C4-2B (cell line): ENCODE measurements around the gene ARL15.

Experiments
- H3K27ac ChIP-seq: fragments of 450-650 bp; 2 replicates; pipeline ENCODE4 v1.5.1; 2017
- ZFX ChIP-seq: fragments of 450-650 bp; IDR thresholded peaks from 2 replicates; pipeline ENCODE4 v1.6.1; 2017
- TF ChIP-seq, protein P1 (sequence below): fragments of 450-650 bp; conservative IDR thresholded peaks from 2 replicates; pipeline ENCODE4 v1.5.1; 2017; ENCODE audit warnings: mild to moderate bottlenecking

The ARL15 gene

DNA sequence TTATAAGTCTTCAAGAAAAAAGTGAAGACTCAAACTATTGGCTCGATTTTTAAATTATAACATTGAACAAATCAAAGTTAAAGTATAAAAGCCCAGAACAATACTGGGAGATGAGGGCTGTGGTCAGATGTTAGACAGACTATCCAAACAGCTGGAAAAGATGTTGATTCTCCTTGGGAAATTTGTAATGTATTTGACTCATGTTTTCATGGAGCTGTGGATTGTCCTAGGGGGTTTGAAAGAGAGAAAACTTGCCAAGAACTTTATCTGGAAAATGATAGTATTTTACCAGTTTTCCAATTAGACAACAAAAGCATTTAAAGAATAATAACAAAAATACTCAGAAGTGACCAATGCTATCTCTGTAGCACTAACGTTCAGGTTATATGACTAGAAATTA, 339.2 kb downstream of the ARL15 start:
- TF ChIP-seq, protein P1, sequence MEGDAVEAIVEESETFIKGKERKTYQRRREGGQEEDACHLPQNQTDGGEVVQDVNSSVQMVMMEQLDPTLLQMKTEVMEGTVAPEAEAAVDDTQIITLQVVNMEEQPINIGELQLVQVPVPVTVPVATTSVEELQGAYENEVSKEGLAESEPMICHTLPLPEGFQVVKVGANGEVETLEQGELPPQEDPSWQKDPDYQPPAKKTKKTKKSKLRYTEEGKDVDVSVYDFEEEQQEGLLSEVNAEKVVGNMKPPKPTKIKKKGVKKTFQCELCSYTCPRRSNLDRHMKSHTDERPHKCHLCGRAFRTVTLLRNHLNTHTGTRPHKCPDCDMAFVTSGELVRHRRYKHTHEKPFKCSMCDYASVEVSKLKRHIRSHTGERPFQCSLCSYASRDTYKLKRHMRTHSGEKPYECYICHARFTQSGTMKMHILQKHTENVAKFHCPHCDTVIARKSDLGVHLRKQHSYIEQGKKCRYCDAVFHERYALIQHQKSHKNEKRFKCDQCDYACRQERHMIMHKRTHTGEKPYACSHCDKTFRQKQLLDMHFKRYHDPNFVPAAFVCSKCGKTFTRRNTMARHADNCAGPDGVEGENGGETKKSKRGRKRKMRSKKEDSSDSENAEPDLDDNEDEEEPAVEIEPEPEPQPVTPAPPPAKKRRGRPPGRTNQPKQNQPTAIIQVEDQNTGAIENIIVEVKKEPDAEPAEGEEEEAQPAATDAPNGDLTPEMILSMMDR = no peak
- no peak for TF ChIP-seq ZFX
- H3K27ac ChIP-seq = no peak overlapping the region

DNA sequence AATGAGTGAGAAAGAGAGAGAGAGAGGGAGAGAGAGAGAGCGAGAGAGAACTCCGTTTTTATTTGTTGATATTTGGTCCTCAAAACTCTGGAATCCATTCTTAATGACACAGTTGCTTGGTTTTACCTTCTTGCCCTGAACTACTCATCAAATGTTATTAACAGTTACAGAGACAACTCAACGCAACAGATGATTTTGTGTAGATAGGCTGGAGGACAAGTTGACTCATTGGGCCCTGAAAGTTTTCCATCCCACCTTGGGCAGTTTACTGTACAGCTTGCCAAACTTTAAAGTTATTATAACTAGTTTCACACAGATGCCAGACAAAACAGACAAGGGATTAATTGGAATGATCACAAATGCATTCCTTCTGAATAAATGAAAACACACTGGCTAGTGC, 339.9 kb downstream of the ARL15 start:
- TF ChIP-seq ZFX = no peak
- TF ChIP-seq, protein P1 = no peak
- no peak overlapping the region for H3K27ac ChIP-seq

DNA sequence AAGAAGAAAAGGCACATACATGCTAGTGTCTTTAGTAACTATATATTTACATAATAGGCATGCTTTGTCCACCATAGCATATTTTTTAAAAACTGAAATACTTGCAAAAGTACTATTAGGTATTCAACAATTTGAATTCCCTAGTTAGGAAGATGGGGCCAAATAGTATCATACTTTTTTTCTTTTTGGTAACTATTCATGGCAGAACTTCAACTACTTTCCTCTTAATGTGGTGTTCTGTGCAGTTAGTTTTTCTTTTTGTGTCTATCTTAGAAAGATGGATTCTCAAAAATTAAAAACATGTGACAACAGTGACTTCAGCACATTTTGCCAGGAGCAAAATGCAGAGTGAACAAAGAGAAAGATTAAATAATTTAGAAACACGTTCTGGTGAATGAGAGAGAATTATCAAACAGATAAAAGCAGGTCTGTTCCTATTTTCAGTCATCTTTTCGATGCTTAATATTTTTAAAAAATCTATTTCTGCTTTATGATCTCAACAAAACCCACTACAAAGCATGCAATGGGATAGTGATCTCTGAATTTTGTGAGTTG, 341.1 kb downstream of the ARL15 start:
- no peak overlapping the region for H3K27ac ChIP-seq
- TF ChIP-seq ZFX = no peak
- TF ChIP-seq, protein P1 = no peak

DNA sequence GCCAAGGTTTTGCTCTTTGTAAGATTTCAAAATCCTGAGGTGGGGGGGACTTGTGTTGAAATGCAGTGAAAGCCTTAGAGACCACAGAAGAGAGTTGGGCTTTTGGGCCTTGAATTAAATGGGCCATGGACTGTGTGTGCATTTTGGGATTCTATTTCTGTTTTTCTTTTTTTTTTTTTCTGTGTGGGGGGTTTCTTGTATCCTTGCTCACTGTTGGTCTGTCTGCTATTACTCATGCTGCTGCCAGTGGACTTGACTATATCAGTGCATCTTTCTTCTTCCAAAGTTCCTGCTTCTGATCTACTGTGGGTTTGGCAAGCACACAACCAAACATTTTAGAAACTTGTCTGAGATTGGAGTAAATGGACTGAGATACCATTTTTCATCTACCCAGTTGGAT, 344.9 kb downstream of the ARL15 start:
- no peak for TF ChIP-seq ZFX
- TF ChIP-seq, protein P1 = no peak
- H3K27ac ChIP-seq = no peak overlapping the region

DNA sequence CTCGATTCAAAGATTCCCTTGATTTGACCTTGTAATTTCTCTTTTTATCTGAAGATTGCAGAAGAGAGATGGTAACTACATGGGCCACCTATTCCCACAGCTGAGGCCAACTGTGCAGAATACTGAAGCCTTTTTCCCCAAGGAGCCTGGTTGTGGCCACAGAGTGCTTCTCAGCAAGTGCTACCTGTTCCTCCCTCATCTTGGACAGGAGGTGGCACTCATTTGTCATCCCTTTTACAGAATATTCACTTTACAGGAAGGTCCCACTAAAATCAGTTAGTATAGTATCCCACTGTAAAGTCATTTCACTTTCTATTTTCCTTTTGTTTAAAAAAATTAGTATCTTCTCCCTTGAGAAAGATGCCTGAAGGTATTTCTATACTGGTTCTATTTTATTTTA, 346.4 kb downstream of the ARL15 start:
- TF ChIP-seq, protein P1 = peak; percentile 13
- TF ChIP-seq ZFX = no peak
- no peak overlapping the region for H3K27ac ChIP-seq

DNA sequence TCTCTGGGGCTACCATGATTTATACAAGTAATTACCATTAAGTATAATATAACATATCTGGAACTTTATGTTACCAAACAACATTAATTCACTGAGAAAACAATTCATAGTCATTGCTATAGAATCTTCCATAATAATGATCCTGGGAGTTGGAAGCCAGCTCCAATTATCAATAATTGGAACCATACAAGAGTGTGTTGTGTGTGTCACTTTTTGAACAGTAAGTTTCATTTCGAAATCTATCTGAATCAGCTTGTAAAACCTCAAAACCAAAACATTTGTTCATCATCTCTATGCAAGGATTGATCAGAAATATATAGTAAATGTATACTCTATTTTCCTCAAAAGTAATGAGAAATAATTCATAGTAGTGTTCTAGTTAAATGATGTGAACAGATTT, 348.1 kb downstream of the ARL15 start:
- TF ChIP-seq ZFX = no peak
- TF ChIP-seq, protein P1 = no peak
- no peak overlapping the region for H3K27ac ChIP-seq

DNA sequence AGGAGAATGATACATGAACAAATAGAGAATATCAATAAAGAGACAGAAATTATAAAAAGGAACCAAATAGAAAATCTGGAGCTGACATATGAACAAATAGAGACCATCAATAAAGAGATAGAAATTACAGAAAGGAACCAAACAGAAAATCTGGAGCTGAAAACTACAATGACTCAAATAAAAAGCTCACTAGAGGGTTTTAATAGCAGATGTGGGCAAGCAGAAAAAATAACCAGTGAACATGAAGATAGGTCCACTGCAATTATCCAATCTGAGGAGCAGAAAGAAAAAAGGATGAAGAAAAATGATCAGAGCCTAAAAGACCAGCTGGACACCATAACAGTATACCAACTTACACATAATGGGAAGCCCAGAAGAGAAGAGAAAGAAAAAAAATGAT, 353.7 kb downstream of the ARL15 start:
- TF ChIP-seq, protein P1 = no peak
- TF ChIP-seq ZFX = no peak
- H3K27ac ChIP-seq = no peak overlapping the region
